Stimulated activated naive CD8-positive, alpha-beta T cell treated with anti-CD3 and anti-CD28 coated beads, Interleukin-15, Interleukin-2, amounts not matched to agents 100 U/mL and 50 U/mL, for 24 hours (primary cell): ENCODE measurements around the gene C2CD2.

Experiments used
- ATAC-seq: fragments of 150-1000 bp; cut with Tn5 transposase; one replicate; pipeline ENCODE4 v1.10.0; 2021
- DNase-seq: peaks from one replicate; pipeline ENCODE4 v3.0.0; 2021

C2CD2 gene

GRCh38 chr21:41908829-41909228 lies 45.0 kb downstream of the C2CD2 start:
- ATAC-seq = no peak
- DNase-seq = no peak

- ATAC-seq (no peak), DNase-seq (no peak)
Measured at GRCh38 chr21:41907496-41908258, 46.1 kb downstream of the C2CD2 start.

- DNase-seq = no peak
- no peak for ATAC-seq
Measured at GRCh38 chr21:41906770-41907169, 47.0 kb downstream of the C2CD2 start.

GRCh38 chr21:41903559-41904351 lies 50.1 kb downstream of the C2CD2 start:
- ATAC-seq (no peak), DNase-seq (no peak)

GRCh38 chr21:41902946-41903345 lies 50.9 kb downstream of the C2CD2 start:
- no peak for ATAC-seq
- no peak for DNase-seq

- no peak for ATAC-seq
- DNase-seq = no peak
Measured at GRCh38 chr21:41901782-41902181, 52.0 kb downstream of the C2CD2 start.

GRCh38 chr21:41901099-41901498 lies 52.7 kb downstream of the C2CD2 start:
- peak; percentile 12 for ATAC-seq
- no peak for DNase-seq

GRCh38 chr21:41900401-41900800 lies 53.4 kb downstream of the C2CD2 start:
- no peak for DNase-seq
- ATAC-seq = no peak

GRCh38 chr21:41899426-41900202 lies 54.2 kb downstream of the C2CD2 start:
- DNase-seq (peak; percentile 80), ATAC-seq (peak; percentile 92)

- DNase-seq (no peak), ATAC-seq (no peak)
Measured at GRCh38 chr21:41898998-41899397, 54.8 kb downstream of the C2CD2 start.

- ATAC-seq = no peak
Measured at GRCh38 chr21:41897700-41898099, 56.1 kb downstream of the C2CD2 start.

GRCh38 chr21:41897047-41897669 lies 56.7 kb downstream of the C2CD2 start:
- ATAC-seq = no peak
- no peak for DNase-seq

More at GRCh38 chr21:41897700-41898099, 56.1 kb downstream of the C2CD2 start:
- no peak for DNase-seq

- DNase-seq = peak; percentile 53
Measured at GRCh38 chr21:41895643-41896493, 58.0 kb downstream of the C2CD2 start.

GRCh38 chr21:41894922-41895557 lies 58.8 kb downstream of the C2CD2 start:
- ATAC-seq (no peak), DNase-seq (no peak)

More at GRCh38 chr21:41895643-41896493, 58.0 kb downstream of the C2CD2 start:
- ATAC-seq = peak; percentile 48

GRCh38 chr21:41894511-41894910 lies 59.3 kb downstream of the C2CD2 start:
- ATAC-seq = no peak
- DNase-seq = no peak

- DNase-seq = no peak
- ATAC-seq = no peak
Measured at GRCh38 chr21:41892726-41893125, 61.1 kb downstream of the C2CD2 start.

- ATAC-seq (no peak), DNase-seq (no peak)
Measured at GRCh38 chr21:41891132-41891531, 62.7 kb downstream of the C2CD2 start.

GRCh38 chr21:41890355-41890754 lies 63.5 kb downstream of the C2CD2 start:
- ATAC-seq (no peak), DNase-seq (no peak)

- ATAC-seq (no peak), DNase-seq (no peak)
Measured at GRCh38 chr21:41888749-41889376, 65.0 kb downstream of the C2CD2 start.

- no peak for ATAC-seq
- DNase-seq = no peak
Measured at GRCh38 chr21:41887667-41888066, 66.2 kb downstream of the C2CD2 start.
